Heart left ventricle (tissue), 13 donors: ENCODE measurements around the gene KLHL42.

Experiments used
- POLR2A ChIP-seq, 2 donors: fragments of 450-650 bp; IDR thresholded peaks; one replicate each; pipeline ENCODE4 v1.6.1; 2017; ENCODE audit warnings: antibody characterized with exemption in 2 of 2, mild to moderate bottlenecking in 2 of 2, moderate library complexity in 2 of 2
- TF ChIP-seq, protein P1 (sequence below), 12 donors: fragments of 200-600 bp; sonication (generic) in 4 of 12; IDR thresholded peaks; one replicate each; pipeline versions ENCODE4 v1.5.0 to v1.8.0; 2018 to 2022; ENCODE audit warnings: antibody characterized with exemption in 12 of 12, mild to moderate bottlenecking in 5 of 12
- donor health status: ischemic (EF 13 %, LVEDD 7.1; RV severe dilation, severe dysfunction).
- donor health status: DM: no; HTN: yes; CAD: no.
- donor health status: DM: no; HTN: no; CAD: no.
- donor health status: ischemic (EF 25% LVEDD 6.9; RV normal size, moderate dysfunction).
- donor health status: ischemic (EF 25% LVEDD 5.7; RV mildly dilated, moderate dysfunction).
- donor health status: ischemic (EF 35%, LVEDD 5.7; RV mildly dilated, moderate dysfunction).
- donor health status: nonischemic (EF 11% LVEDD 7.7; RV severe dilation, severe dysfunction).
- donor health status: DM: yes; HTN: yes; CAD: no.
- donor health status: PGD.
- donor health status: ischemic (EF 29% LVEDD 5.4; RV normal size, mild dysfunction).
- donor health status: nonischemic (EF 23%, LVEDD 6.1; RV moderate dilation, normal function).

DNA sequence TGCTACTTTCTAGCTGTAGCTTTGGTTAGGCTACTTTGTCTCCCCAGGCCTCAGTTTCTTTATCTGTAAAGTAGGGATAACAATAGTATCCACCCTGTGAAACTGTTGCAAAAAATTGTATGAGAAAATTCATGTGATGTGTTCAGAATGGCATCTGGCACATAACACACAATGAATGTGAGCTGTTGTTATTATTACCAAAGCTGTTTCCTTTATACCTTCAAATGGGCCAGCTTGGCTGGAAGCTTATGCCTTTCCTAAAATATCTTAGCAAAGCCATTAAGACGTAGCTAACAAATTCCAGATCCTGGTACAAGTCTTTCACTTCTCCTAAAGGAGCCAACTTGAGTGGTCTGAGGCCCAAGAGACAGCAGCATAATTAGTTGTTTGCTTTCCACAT is 25.2 kb downstream of the KLHL42 start:
- TF ChIP-seq, protein P1, sequence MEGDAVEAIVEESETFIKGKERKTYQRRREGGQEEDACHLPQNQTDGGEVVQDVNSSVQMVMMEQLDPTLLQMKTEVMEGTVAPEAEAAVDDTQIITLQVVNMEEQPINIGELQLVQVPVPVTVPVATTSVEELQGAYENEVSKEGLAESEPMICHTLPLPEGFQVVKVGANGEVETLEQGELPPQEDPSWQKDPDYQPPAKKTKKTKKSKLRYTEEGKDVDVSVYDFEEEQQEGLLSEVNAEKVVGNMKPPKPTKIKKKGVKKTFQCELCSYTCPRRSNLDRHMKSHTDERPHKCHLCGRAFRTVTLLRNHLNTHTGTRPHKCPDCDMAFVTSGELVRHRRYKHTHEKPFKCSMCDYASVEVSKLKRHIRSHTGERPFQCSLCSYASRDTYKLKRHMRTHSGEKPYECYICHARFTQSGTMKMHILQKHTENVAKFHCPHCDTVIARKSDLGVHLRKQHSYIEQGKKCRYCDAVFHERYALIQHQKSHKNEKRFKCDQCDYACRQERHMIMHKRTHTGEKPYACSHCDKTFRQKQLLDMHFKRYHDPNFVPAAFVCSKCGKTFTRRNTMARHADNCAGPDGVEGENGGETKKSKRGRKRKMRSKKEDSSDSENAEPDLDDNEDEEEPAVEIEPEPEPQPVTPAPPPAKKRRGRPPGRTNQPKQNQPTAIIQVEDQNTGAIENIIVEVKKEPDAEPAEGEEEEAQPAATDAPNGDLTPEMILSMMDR (IDR thresholded peaks at IDR 0.05), result no peak
- TF ChIP-seq POLR2A (IDR thresholded peaks at IDR 0.05), result no peak
